H1 (cell line): Measurements from ENCODE around the gene TMEM182. TPM values are rescaled to one million over a fixed set of nuclear protein-coding genes. Genes with fewer than 3 reads are reported as not detected.

Experiments
- ASH2L ChIP-seq: fragments of 200-600, 300-600 bp; sonication (generic); IDR thresholded peaks from one replicate; pipeline ENCODE4 v1.7.1; 2017; ENCODE audit warnings: low read length
- BACH1 ChIP-seq: IDR thresholded peaks from 2 replicates; pipeline ENCODE4 v1.6.1; 2012; ENCODE audit warnings: low read length, improper control_type of control experiment
- CHD1 ChIP-seq: IDR thresholded peaks from 2 replicates; pipeline ENCODE4 v1.6.1; 2012; ENCODE audit warnings: low read depth, low read length, improper control_type of control experiment
- CTBP2 ChIP-seq: IDR thresholded peaks from 2 replicates; pipeline ENCODE4 v1.7.0; 2011; ENCODE audit warnings: borderline replicate concordance, mild to moderate bottlenecking, moderate library complexity, mixed read lengths, low read length; ENCODE audit not compliant: insufficient read depth, insufficient read length
- EP300 ChIP-seq, 2 experiments: IDR thresholded peaks; 1 replicate in 1 of 2; 2 replicates in 1 of 2; pipeline ENCODE4 v1.6.1; 2011 to 2012; ENCODE audit warnings: low read depth in 2 of 2, low read length in 2 of 2, mild to moderate bottlenecking in 2 of 2, borderline replicate concordance in 1 of 2, inconsistent platforms in 1 of 2, moderate library complexity in 1 of 2
- GABPA ChIP-seq: IDR thresholded peaks from 2 replicates; pipeline ENCODE4 v1.6.1; 2011; ENCODE audit warnings: mild to moderate bottlenecking, low read length, moderate library complexity, borderline replicate concordance; ENCODE audit not compliant: insufficient read depth
- HDAC2 ChIP-seq, 2 experiments: fragments of 300-600 bp in 1 of 2; sonication (generic) in 1 of 2; IDR thresholded peaks; 2 replicates each; pipeline ENCODE4 v1.6.1; 2011 to 2012; ENCODE audit warnings: low read depth in 2 of 2, low read length in 2 of 2, mild to moderate bottlenecking in 2 of 2, moderate library complexity in 2 of 2, borderline replicate concordance in 1 of 2, inconsistent platforms in 1 of 2
- KDM1A ChIP-seq: fragments of 200-600, 300-600 bp; sonication (generic); IDR thresholded peaks from 2 replicates; pipeline ENCODE4 v1.7.1; 2016; ENCODE audit warnings: mild to moderate bottlenecking, low read length, borderline replicate concordance
- KDM4A ChIP-seq: IDR thresholded peaks from one replicate; pipeline ENCODE4 v1.7.1; 2012; ENCODE audit warnings: low read depth, mild to moderate bottlenecking, moderate library complexity, low read length, inconsistent platforms; ENCODE audit not compliant: severe bottlenecking
- KDM5A ChIP-seq: fragments of 200-600 bp; IDR thresholded peaks from 2 replicates; pipeline ENCODE4 v1.7.1; 2012; ENCODE audit warnings: mild to moderate bottlenecking, low read length, inconsistent platforms, mixed read lengths
- MAX ChIP-seq: IDR thresholded peaks from 2 replicates; pipeline ENCODE4 v1.6.1; 2012; ENCODE audit warnings: inconsistent platforms
- NRF1 ChIP-seq: IDR thresholded peaks from 2 replicates; pipeline ENCODE4 v1.6.1; 2011; ENCODE audit warnings: mild to moderate bottlenecking, low read depth, low read length, improper control_type of control experiment
- PHF8 ChIP-seq: fragments of 200-600 bp; sonication (generic); conservative IDR thresholded peaks from 2 replicates; pipeline ENCODE4 v1.7.1; 2012; ENCODE audit warnings: low read depth, mild to moderate bottlenecking, inconsistent platforms, low read length, moderate library complexity
- POLR2A ChIP-seq, 2 experiments: IDR thresholded peaks; 1 replicate in 1 of 2; 2 replicates in 1 of 2; pipeline ENCODE4 v1.6.1; 2011; ENCODE audit warnings: low read depth in 2 of 2, low read length in 2 of 2, mild to moderate bottlenecking in 2 of 2; ENCODE audit errors: control extremely low read depth in 1 of 2
- POU5F1 ChIP-seq: IDR thresholded peaks from 2 replicates; pipeline ENCODE4 v1.6.1; 2011; ENCODE audit warnings: low read depth, mild to moderate bottlenecking, low read length, moderate library complexity
- RAD21 ChIP-seq, 2 experiments: IDR thresholded peaks in 1 of 2; conservative IDR thresholded peaks in 1 of 2; 2 replicates each; pipeline ENCODE4 v1.6.1; 2011; ENCODE audit warnings: low read depth in 2 of 2, low read length in 2 of 2, improper control_type of control experiment in 1 of 2, inconsistent platforms in 1 of 2, mild to moderate bottlenecking in 1 of 2, moderate library complexity in 1 of 2
- RBBP5 ChIP-seq: IDR thresholded peaks from 2 replicates; pipeline ENCODE4 v1.7.1; 2012; ENCODE audit warnings: low read depth, mild to moderate bottlenecking, inconsistent platforms, low read length, moderate library complexity, borderline replicate concordance
- RNF2 ChIP-seq: fragments of 200-900, 300-1000 bp; sonication (generic); IDR thresholded peaks from 2 replicates; pipeline ENCODE4 v1.7.1; 2016; ENCODE audit warnings: borderline replicate concordance, low read depth, mild to moderate bottlenecking, antibody characterized with exemption, low read length; ENCODE audit not compliant: poor library complexity, severe bottlenecking; ENCODE audit errors: missing control alignments
- SP4 ChIP-seq: IDR thresholded peaks from 2 replicates; pipeline ENCODE4 v1.6.1; 2012; ENCODE audit warnings: low read length, inconsistent platforms
- TBP ChIP-seq: IDR thresholded peaks from 2 replicates; pipeline ENCODE4 v1.6.1; 2011; ENCODE audit warnings: low read depth, low read length, improper control_type of control experiment
- YY1 ChIP-seq: IDR thresholded peaks from 2 replicates; pipeline ENCODE4 v1.6.1; 2011; ENCODE audit warnings: low read depth, mild to moderate bottlenecking, low read length
- polyA plus RNA-seq, 7 experiments: library from polyadenylated mRNA; depleted of rRNA in 3 of 7; stranded (reverse) in 5 of 7; unstranded in 2 of 7; fragments of >200 nt in 5 of 7; fragments of 200-250 nt in 2 of 7; gene quantifications; 1 replicate in 5 of 7; 2 replicates in 1 of 7; 4 replicates in 1 of 7; pipeline versions ENCODE4 v1.2.1 to v1.2.3, GENCODE V29; 2011 to 2013; ENCODE audit warnings: missing spikeins in 2 of 7, mixed read lengths in 2 of 7
- total RNA-seq: library from RNA; stranded (reverse); fragmentation: NEBNext Ultra II Directional; extraction: Animal tissue kit (Norgen Biotek cat#: 25700); gene quantifications from 2 replicates; pipeline ENCODE4 v1.2.1, GENCODE V29; 2021

Gene TMEM182
- total and polyA plus RNA-seq, 2 of the 8 experiments (the other 6 are each of a cell fraction or from before 2014, with no cell fraction given) = 3.1 to 4.3 TPM

- TF ChIP-seq MAX (0 out of 2 replicates have a peak, but pooled peaks have one; percentile 18), SP4 (no peak), YY1 (no peak), BACH1 (0 out of 2 replicates have a peak, but pooled peaks have one; percentile 4), POU5F1 (no peak), TBP (peak; percentile 9; the same call in 1 of the 2 replicates), HDAC2 (IDR thresholded peaks at IDR 0.05; ENCODE audit: borderline replicate concordance in 1 of 2, low read depth in 2 of 2, low read length in 2 of 2) (no peak), RBBP5 (peak; percentile 96), CHD1 (no peak), KDM1A (no peak), RNF2 (no peak), KDM4A (peak; percentile 97), PHF8 (peak; percentile 76), ASH2L (peak; percentile 76), EP300 (IDR thresholded peaks at IDR 0.05; ENCODE audit: borderline replicate concordance in 1 of 2, low read depth in 2 of 2, low read length in 2 of 2) (no peak), RAD21 (IDR thresholded peaks at IDR 0.05 in 1 of 2, conservative IDR thresholded peaks at IDR 0.05 in 1 of 2; ENCODE audit: low read depth in 2 of 2, low read length in 2 of 2) (no peak), KDM5A (no peak), NRF1 (peak; percentile 84), CTBP2 (no peak), GABPA (no peak), POLR2A (IDR thresholded peaks at IDR 0.05; ENCODE audit: control extremely low read depth in 1 of 2, low read depth in 2 of 2, low read length in 2 of 2) (peak in 1 of 2 experiments; percentile 62; a peak in 2 of 3 replicates)
- TF ChIP-seq, all 59 proteins: peak for 12
These were observed 25.1 kb upstream of the TMEM182 start (continued) for GRCh38 chr2:102736410-102737409.
